Eye (tissue), 1 donor: ENCODE measurements around the gene ISM1.

ENCODE experiments used
- DNase-seq: peaks from one replicate; pipeline ENCODE4 v3.0.0-alpha.2; 2015

The ISM1 gene

DNA sequence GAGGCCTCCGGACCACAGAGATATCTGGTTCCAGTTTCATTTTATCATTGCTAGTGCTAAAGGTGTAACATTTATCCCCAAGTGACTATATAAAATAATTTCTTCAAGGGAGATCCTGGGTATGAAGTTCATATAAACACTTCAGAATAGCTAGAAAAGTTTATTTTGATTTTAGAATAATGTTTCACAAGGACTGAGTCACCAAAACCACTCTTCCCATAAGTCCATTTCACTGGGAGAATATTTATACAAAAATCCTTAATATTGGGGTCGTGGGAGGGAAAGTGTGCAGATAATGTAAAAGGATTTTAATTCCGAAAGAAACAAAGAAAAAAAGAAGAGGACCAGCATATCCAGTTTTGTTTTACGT lies 128.1 kb downstream of the ISM1 start:
- DNase-seq = no peak
